WTC11 (cell line): ENCODE results near the gene TULP3.

Experiments used
- CTCF ChIP-seq: fragments of 200-600 bp; IDR thresholded peaks from 2 replicates; pipeline ENCODE4 v1.8.0; 2022; ENCODE audit warnings: antibody characterized with exemption
- NFYB ChIP-seq: sonication (generic); formaldehyde crosslinking; conservative IDR thresholded peaks from 2 replicates; pipeline ENCODE4 v1.8.0; 2022; ENCODE audit warnings: low read depth, missing genetic modification reagents
- NR2C2 ChIP-seq: sonication (generic); formaldehyde crosslinking; IDR thresholded peaks from 2 replicates; pipeline ENCODE4 v1.8.0; 2022; ENCODE audit warnings: mild to moderate bottlenecking, missing genetic modification reagents
- SP1 ChIP-seq: sonication (generic); formaldehyde crosslinking; conservative IDR thresholded peaks from 2 replicates; pipeline ENCODE4 v1.8.1; 2022; ENCODE audit warnings: missing genetic modification reagents
- TEAD4 ChIP-seq: sonication (generic); formaldehyde crosslinking; IDR thresholded peaks from 2 replicates; pipeline ENCODE4 v1.8.0; 2022; ENCODE audit warnings: mild to moderate bottlenecking, missing genetic modification reagents
- TF ChIP-seq, protein P1 (sequence below): sonication (generic); formaldehyde crosslinking; IDR thresholded peaks from 2 replicates; pipeline ENCODE4 v1.8.1; 2022; ENCODE audit warnings: mild to moderate bottlenecking, moderate library complexity, missing genetic modification reagents
- TF ChIP-seq, protein P2 (sequence below): sonication (generic); formaldehyde crosslinking; IDR thresholded peaks from 2 replicates; pipeline ENCODE4 v1.8.0; 2022; ENCODE audit warnings: mild to moderate bottlenecking, missing genetic modification reagents

- no peak for TF ChIP-seq CTCF
- TF ChIP-seq TEAD4 (CRISPR knock-in tag) = no peak
- TF ChIP-seq NR2C2 (CRISPR knock-in tag) = no peak
- TF ChIP-seq, protein P1, sequence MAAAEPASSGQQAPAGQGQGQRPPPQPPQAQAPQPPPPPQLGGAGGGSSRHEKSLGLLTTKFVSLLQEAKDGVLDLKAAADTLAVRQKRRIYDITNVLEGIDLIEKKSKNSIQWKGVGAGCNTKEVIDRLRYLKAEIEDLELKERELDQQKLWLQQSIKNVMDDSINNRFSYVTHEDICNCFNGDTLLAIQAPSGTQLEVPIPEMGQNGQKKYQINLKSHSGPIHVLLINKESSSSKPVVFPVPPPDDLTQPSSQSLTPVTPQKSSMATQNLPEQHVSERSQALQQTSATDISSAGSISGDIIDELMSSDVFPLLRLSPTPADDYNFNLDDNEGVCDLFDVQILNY = no peak
- no peak for TF ChIP-seq NFYB
- TF ChIP-seq SP1 (CRISPR knock-in tag) = 0 out of 2 replicates have a peak, but pooled peaks have one; percentile 26
- TF ChIP-seq, protein P2, sequence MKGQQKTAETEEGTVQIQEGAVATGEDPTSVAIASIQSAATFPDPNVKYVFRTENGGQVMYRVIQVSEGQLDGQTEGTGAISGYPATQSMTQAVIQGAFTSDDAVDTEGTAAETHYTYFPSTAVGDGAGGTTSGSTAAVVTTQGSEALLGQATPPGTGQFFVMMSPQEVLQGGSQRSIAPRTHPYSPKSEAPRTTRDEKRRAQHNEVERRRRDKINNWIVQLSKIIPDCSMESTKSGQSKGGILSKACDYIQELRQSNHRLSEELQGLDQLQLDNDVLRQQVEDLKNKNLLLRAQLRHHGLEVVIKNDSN = no peak
Observed at GRCh38 chr12:2974560-2974971, 83.9 kb downstream of the TULP3 start.
